ENCODE measurements around the gene BRD7. TPM values are rescaled to one million over a fixed set of nuclear protein-coding genes. Genes with fewer than 3 reads are reported as not detected.

BRD7 gene
- total and polyA plus RNA-seq, 2 donors (not counting 1 experiment from before 2014, with no cell fraction given), result 29.8 to 64.5 TPM

GRCh38 chr16:50282010-50282538, 86.7 kb downstream of the BRD7 start:
- H3K27ac Mint-ChIP-seq, result peak overlapping the region; percentile 100
- ChIA-PET POLR2A (interaction anchor here (0.7 to 2.6 kb wide), 6 partner anchors 9 to 37 kb away, joined by 3 to 39 read pairs (median 4); no protein-coding TSS in a partner anchor), CTCF (interaction anchor here (0.7 to 4.8 kb wide), 15 partner anchors 9 to 383 kb away, joined by 3 to 39 read pairs (median 6); partner anchors contain the start of gene ADCY7)
- DNase-seq (peak; percentile 92), ATAC-seq (ENCODE audit: low read depth) (peak; percentile 90)
- Histone ChIP-seq H2AFZ (ENCODE audit: insufficient read depth, low read depth, low read length, poor library complexity, severe bottlenecking) (no peak overlapping the region), H3K4me3 (ENCODE audit: control extremely low read depth in 1 of 5, extremely low read depth in 1 of 5, insufficient read depth in 1 of 5, low read depth in 2 of 5, low read length in 4 of 5) (peak overlapping the region in 4 of 5 experiments; percentile 34 to 54 (median 50)), H3K4me2 (replicated peaks; ENCODE audit: low read depth, low read length, poor library complexity, severe bottlenecking) (peak overlapping the region; percentile 86), H4K20me1 (ENCODE audit: control insufficient read depth, insufficient read depth, low read length, poor library complexity, severe bottlenecking) (peaks cover 57% of the 10 kb centered on the region), H3K27me3 (replicated peaks in 1 of 4; ENCODE audit: control extremely low read depth in 1 of 4, control insufficient read depth in 3 of 4, insufficient read depth in 4 of 4, low read length in 3 of 4) (no peaks in the 10 kb centered on the region), H3K36me3 (replicated peaks in 1 of 2; ENCODE audit: control extremely low read depth in 1 of 2, control insufficient read depth in 1 of 2, extremely low read depth in 1 of 2, insufficient read depth in 2 of 2, low read length in 1 of 2) (peaks cover 0 to 19% of the 10 kb centered on the region in 2 experiments), H3K9ac (ENCODE audit: low read length) (peak overlapping the region; percentile 62), H3K9me3 (ENCODE audit: control extremely low read depth in 1 of 3, control insufficient read depth in 2 of 3, insufficient read depth in 1 of 3, low read length in 2 of 3) (peaks cover 0 to 6% (median 0%) of the 10 kb centered on the region in 3 donors), H3K27ac (ENCODE audit: low read length in 2 of 2) (peak overlapping the region; percentile 65 to 93), H3K4me1 (ENCODE audit: control insufficient read depth in 2 of 2, insufficient read depth in 2 of 2, low read length in 2 of 2) (peaks cover 85 to 87% of the 10 kb centered on the region in 2 donors), H3K79me2 (ENCODE audit: control insufficient read depth, insufficient read depth, low read length) (peaks cover 100% of the 10 kb centered on the region)
- WGBS (ENCODE audit: insufficient coverage), result 4% methylated on average over 7 of the region's 7 CpGs
- no peaks in the 10 kb centered on the region for H3K27me3 Mint-ChIP-seq
- H3K4me1 Mint-ChIP-seq, result peaks cover 86% of the 10 kb centered on the region
- no peak for TF ChIP-seq CTCF (IDR thresholded peaks at IDR 0.05)
- no peak for TF ChIP-seq EZH2 (IDR thresholded peaks at IDR 0.05; ENCODE audit: borderline replicate concordance, insufficient read depth, low read depth, low read length, poor library complexity, severe bottlenecking)
- peaks cover 4% of the 10 kb centered on the region for H3K9me3 Mint-ChIP-seq (ENCODE audit: insufficient read depth)
- H3K4me3 Mint-ChIP-seq, result peak overlapping the region; percentile 84
- intact Hi-C loops (cut with micrococcal nuclease), result loop anchor here (1.0 to 5.0 kb wide), 6 partner anchors 8 to 255 kb away; partner anchors contain the start of genes ADCY7, CNEP1R1 and TENT4B
